Measurements from ENCODE around the gene NKAIN1.
"Not testable (repeated sequence)": the region's sequence is repeated elsewhere in the genome, so short reads cannot be mapped to it uniquely, and the experiment has no call there.

NKAIN1 gene

DNA sequence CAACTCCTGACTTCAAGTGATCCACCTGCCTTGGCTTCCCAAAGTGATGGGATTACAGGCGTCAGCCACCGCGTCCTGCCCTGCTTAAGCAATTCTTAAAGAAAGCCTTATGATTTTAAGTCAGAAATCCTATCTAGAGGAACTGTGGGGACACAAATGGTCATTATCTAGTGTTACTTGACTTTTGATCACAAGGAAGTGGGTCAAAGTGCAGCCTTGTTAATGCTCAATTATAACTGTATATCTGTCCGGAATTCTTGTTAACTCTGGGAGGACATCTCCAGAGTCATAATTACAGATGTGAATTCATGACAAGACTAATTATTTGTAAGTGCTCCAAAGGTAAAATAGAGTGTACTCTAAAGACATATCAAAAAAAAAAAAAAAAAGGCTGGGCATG is 97.3 kb downstream of the NKAIN1 start:
- TF ChIP-seq, protein P1, sequence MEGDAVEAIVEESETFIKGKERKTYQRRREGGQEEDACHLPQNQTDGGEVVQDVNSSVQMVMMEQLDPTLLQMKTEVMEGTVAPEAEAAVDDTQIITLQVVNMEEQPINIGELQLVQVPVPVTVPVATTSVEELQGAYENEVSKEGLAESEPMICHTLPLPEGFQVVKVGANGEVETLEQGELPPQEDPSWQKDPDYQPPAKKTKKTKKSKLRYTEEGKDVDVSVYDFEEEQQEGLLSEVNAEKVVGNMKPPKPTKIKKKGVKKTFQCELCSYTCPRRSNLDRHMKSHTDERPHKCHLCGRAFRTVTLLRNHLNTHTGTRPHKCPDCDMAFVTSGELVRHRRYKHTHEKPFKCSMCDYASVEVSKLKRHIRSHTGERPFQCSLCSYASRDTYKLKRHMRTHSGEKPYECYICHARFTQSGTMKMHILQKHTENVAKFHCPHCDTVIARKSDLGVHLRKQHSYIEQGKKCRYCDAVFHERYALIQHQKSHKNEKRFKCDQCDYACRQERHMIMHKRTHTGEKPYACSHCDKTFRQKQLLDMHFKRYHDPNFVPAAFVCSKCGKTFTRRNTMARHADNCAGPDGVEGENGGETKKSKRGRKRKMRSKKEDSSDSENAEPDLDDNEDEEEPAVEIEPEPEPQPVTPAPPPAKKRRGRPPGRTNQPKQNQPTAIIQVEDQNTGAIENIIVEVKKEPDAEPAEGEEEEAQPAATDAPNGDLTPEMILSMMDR (conservative IDR thresholded peaks at IDR 0.05; ENCODE audit: low read depth, low read length): no peak
- Histone ChIP-seq H3K79me2 (ENCODE audit: insufficient read depth, low read depth) (no peaks in the 10 kb centered on the region), H3K4me3 (IDR thresholded peaks at IDR 0.05; ENCODE audit: insufficient read depth, low read depth, low read length) (no peak overlapping the region), H3K4me1 (ENCODE audit: low read depth, poor library complexity, severe bottlenecking) (no peaks in the 10 kb centered on the region), H3K4me2 (no peak overlapping the region), H3K27ac (no peak overlapping the region), H4K20me1 (ENCODE audit: insufficient read depth) (no peaks in the 10 kb centered on the region), H2AFZ (ENCODE audit: low read depth) (no peak overlapping the region), H3K9ac (no peak overlapping the region), H3K27me3 (ENCODE audit: insufficient read depth, low read depth) (no peaks in the 10 kb centered on the region), H3K36me3 (ENCODE audit: insufficient read depth) (no peaks in the 10 kb centered on the region)

DNA sequence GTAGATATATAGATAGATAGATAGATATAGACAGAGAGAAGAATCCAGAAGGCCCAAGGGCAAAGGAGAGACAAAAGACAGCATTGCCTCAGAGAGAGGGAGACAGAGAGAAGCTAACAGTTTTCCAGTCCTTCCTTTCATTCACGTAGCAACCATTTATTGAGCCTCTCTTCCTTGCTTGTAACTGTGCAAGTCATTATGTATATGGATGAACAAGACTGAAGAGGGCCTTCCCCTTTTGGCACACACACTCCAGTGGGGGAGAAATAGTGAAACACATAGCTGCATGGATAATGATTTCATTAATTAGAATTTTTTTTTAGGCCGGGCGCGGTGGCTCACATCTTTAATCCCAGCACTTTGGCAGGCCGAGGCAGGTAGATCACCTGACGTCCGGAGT is 99.4 kb downstream of the NKAIN1 start:
- Histone ChIP-seq H3K27ac (no peak overlapping the region), H3K9ac (no peak overlapping the region), H3K4me3 (IDR thresholded peaks at IDR 0.05; ENCODE audit: insufficient read depth, low read depth, low read length) (no peak overlapping the region), H3K27me3 (ENCODE audit: insufficient read depth, low read depth) (no peaks in the 10 kb centered on the region), H2AFZ (ENCODE audit: low read depth) (no peak overlapping the region), H3K79me2 (ENCODE audit: insufficient read depth, low read depth) (no peaks in the 10 kb centered on the region), H3K4me2 (no peak overlapping the region), H4K20me1 (ENCODE audit: insufficient read depth) (no peaks in the 10 kb centered on the region), H3K36me3 (ENCODE audit: insufficient read depth) (no peaks in the 10 kb centered on the region), H3K4me1 (ENCODE audit: low read depth, poor library complexity, severe bottlenecking) (no peaks in the 10 kb centered on the region)
- TF ChIP-seq, protein P1 (conservative IDR thresholded peaks at IDR 0.05; ENCODE audit: low read depth, low read length): no peak

DNA sequence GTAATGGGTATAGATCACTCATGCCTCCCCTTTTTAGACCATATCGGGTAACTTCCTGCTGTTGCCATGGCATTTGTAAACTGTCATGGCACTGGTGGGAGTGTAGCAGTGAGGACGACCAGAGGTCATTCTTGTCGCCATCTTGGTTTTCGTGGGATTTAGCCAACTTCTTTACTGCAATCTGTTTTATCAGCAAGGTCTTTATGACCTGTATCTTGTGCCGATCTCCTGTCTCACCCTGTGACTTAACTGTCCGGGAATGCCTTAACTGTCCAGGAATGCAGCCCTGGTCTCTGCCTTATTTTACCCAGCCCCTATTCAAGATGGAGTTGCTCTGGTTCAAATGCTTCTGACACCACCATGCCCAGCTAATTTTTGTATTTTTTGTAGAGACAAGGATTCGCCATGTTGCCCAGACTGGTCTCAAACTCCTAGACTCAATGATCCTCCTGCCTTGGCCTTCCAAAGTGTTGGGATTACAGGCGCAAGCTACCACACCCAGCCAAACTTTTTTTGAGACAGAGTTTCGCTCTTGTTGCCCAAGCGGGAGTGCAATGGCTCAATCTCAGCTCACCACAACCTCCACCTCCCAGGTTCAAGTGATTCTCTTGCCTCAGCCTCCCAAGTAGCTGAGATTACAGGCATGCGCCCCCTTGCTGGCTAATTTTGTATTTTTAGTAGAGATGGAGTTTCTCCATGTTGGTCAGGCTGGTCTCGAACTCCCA is 100.7 kb downstream of the NKAIN1 start:
- H3K27ac ChIP-seq; H3K27me3 ChIP-seq (ENCODE audit: insufficient read depth, low read depth); H3K79me2 ChIP-seq (ENCODE audit: insufficient read depth, low read depth); H3K4me2 ChIP-seq; H3K4me3 ChIP-seq (IDR thresholded peaks at IDR 0.05; ENCODE audit: insufficient read depth, low read depth, low read length); H4K20me1 ChIP-seq (ENCODE audit: insufficient read depth); H3K9ac ChIP-seq; H3K36me3 ChIP-seq (ENCODE audit: insufficient read depth); H3K4me1 ChIP-seq (ENCODE audit: low read depth, poor library complexity, severe bottlenecking); H2AFZ ChIP-seq (ENCODE audit: low read depth): not testable (repeated sequence)

DNA sequence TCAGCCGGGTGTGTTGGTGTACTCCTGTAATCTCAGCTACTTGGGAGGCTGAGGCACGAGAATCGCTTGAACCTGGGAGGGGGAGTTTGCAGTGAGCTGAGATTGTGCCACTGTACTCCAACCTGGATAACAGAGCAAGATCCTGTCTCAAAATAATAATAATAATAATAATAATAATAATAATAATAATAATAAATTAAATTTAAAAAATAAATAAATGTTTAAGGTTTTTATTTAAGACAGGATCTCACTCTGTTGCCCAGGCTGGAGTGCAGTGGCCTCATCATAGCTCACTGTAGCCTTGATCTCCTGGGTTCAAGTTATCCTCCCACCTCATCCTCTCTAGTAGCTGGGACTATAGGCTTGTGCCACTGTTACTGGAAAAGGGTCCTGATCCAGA is 101.8 kb downstream of the NKAIN1 start:
- H4K20me1 ChIP-seq (ENCODE audit: insufficient read depth); H3K27ac ChIP-seq; H3K79me2 ChIP-seq (ENCODE audit: insufficient read depth, low read depth); H3K27me3 ChIP-seq (ENCODE audit: insufficient read depth, low read depth); H3K36me3 ChIP-seq (ENCODE audit: insufficient read depth); H3K4me1 ChIP-seq (ENCODE audit: low read depth, poor library complexity, severe bottlenecking); H3K9ac ChIP-seq; H3K4me2 ChIP-seq; H3K4me3 ChIP-seq (IDR thresholded peaks at IDR 0.05; ENCODE audit: insufficient read depth, low read depth, low read length); H2AFZ ChIP-seq (ENCODE audit: low read depth): not testable (repeated sequence)

DNA sequence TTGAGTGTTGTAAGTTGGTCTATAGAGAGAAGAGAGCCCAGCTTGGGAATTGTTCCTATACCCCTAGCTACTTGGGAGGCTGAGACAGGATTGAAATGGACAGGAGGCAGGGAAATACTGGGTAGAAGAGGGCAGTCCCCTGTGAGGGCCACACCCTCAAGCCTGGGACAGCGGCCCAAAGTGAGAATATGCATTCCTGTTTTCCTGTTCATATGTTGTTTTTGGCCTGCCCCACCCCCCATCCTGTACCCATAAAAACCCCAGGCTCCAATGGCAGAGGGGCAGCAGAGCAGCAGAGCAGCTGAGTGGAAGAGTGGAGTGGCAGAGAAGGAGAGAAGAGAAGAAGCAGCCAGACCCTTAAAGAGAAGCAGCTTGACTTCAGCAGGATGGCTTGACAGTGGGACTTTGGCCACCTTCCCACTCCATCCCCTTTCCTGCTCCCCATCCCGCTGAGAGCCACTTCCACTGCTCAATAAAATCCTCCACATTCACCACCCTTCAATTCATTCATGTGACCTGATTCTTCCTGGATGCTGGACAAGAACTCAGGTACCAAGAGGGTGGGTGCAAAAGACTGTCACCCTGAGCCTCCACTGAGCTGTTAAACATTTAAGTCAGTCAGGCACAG is 103.6 kb downstream of the NKAIN1 start:
- no peak overlapping the region for H3K4me2 ChIP-seq
- H3K4me3 ChIP-seq (IDR thresholded peaks at IDR 0.05; ENCODE audit: insufficient read depth, low read depth, low read length): no peak overlapping the region
- TF ChIP-seq, protein P1 (conservative IDR thresholded peaks at IDR 0.05; ENCODE audit: low read depth, low read length): no peak
- H3K27me3 ChIP-seq (ENCODE audit: insufficient read depth, low read depth): no peaks in the 10 kb centered on the region
- no peak overlapping the region for H3K27ac ChIP-seq
- no peaks in the 10 kb centered on the region for H3K4me1 ChIP-seq (ENCODE audit: low read depth, poor library complexity, severe bottlenecking)
- no peaks in the 10 kb centered on the region for H3K36me3 ChIP-seq (ENCODE audit: insufficient read depth)
- no peak overlapping the region for H3K9ac ChIP-seq
- no peak overlapping the region for H2AFZ ChIP-seq (ENCODE audit: low read depth)
- H4K20me1 ChIP-seq (ENCODE audit: insufficient read depth): no peaks in the 10 kb centered on the region
- H3K79me2 ChIP-seq (ENCODE audit: insufficient read depth, low read depth): no peaks in the 10 kb centered on the region
